ENCODE results near the gene LRMDA. TPM values are rescaled to one million over a fixed set of nuclear protein-coding genes. Genes with fewer than 3 reads are reported as not detected.

The LRMDA gene
- polyA plus RNA-seq, 2 of the 4 experiments (the other 2 are of a cell fraction): 4.6 to 5.2 TPM

DNA sequence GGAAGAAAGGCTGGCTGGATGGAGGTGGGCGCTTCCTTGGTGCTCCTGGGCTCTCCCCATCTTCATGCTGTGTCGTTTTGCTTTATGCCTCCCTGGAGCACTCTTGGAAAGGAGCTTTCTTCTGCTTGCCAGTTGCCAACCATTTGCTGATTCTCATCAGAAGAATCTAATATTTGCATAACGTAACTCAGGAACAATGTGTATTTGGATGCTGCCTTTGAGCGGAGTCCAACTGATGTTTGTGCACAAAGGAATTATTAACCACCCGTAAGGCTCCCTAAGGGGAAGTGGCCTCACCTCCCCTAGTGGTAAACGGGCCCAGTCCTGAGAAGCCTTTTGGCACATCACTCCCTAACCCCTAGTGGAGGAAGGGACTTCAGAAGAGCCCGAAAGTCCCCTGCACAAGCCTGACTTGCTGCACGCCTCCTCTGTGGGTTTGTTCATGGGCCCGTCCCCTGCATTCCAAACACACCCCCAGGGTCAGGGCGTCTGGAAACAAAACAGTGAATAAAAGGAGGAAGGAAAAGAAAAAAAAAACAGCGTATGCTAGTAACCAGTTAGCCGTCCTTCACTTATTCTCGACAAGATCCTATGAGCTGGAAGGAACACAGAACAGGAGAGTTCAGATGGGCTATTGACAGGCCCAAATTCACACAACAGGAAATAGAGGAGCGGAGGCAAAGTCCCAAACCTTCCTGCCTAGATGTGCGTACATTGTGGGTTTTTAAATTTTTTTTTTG lies 602.2 kb downstream of the LRMDA start:
- Histone ChIP-seq H3K4me3 (0 out of 3 replicates have a peak overlapping the region, but pooled peaks have one; percentile 4), H3K27ac (peak overlapping the region; percentile 72 to 75), H3K4me1 (peaks cover 48% of the 10 kb centered on the region), H3K9me3 (0 out of 3 replicates have a peak, but pooled peaks cover 6% of the 10 kb centered on the region), H3K4me2 (peak overlapping the region; percentile 82)
- ATAC-seq (peak; percentile 89 to 95), FAIRE-seq (peak; percentile 99), DNase-seq (ENCODE audit: low read depth in 1 of 2, low spot score in 1 of 2) (peak; percentile 84 to 91)
- POLR2A ChIA-PET: interaction anchor here (1.0 to 1.7 kb wide), 2 partner anchors 269 to 632 kb away, joined by 4 to 7 read pairs; partner anchors contain the start of gene ZNF503
- WGBS (ENCODE audit: missing lambda C conversion rate): 5% methylated on average over 15 of the region's 15 CpGs
- CTCF ChIA-PET: interaction anchor here (0.9 to 8.3 kb wide), 7 partner anchors 7 to 634 kb away, joined by 3 to 83 read pairs (median 3); partner anchors contain the start of gene ZNF503
- TF ChIP-seq EP300 (IDR thresholded peaks at IDR 0.05) (peak; percentile 25 to 59; a peak in 2 of 5 replicates), SREBF2 (IDR thresholded peaks at IDR 0.05) (no peak), JUN (IDR thresholded peaks at IDR 0.05) (peak in 1 of 2 experiments; percentile 45; a peak in 2 of 5 replicates), MAZ (IDR thresholded peaks at IDR 0.05; ENCODE audit: borderline replicate concordance, low read depth, low read length) (no peak), EHF (CRISPR knock-in tag; IDR thresholded peaks at IDR 0.05) (no peak), TP53 (CRISPR knock-in tag; IDR thresholded peaks at IDR 0.05) (no peak), CBX8 (IDR thresholded peaks at IDR 0.05) (no peak), CEBPB (IDR thresholded peaks at IDR 0.05) (no peak; a peak in 1 of 4 replicates), CHD2 (IDR thresholded peaks at IDR 0.05; ENCODE audit: low read length, partially characterized antibody) (no peak), POLR2A (IDR thresholded peaks at IDR 0.05; ENCODE audit: low read length) (no peak), MYC (IDR thresholded peaks at IDR 0.05; ENCODE audit: borderline replicate concordance, low read length) (no peak), ZSCAN20 (CRISPR knock-in tag; IDR thresholded peaks at IDR 0.05) (no peak), GATA3 (IDR thresholded peaks at IDR 0.05; ENCODE audit: borderline replicate concordance) (peak; percentile 72), POLR2AphosphoS2 (conservative IDR thresholded peaks at IDR 0.05; ENCODE audit: low read length) (no peak), KDM5A (IDR thresholded peaks at IDR 0.05) (no peak), CBX2 (IDR thresholded peaks at IDR 0.05; ENCODE audit: borderline replicate concordance, low read depth) (no peak), NR3C1 (IDR thresholded peaks at IDR 0.05) (no peak), HDAC2 (IDR thresholded peaks at IDR 0.05) (no peak), ESRRA (IDR thresholded peaks at IDR 0.05; ENCODE audit: borderline replicate concordance, low read length) (no peak), HEYL (CRISPR knock-in tag; IDR thresholded peaks at IDR 0.05) (no peak), SMC3 (IDR thresholded peaks at IDR 0.05) (peak; percentile 37; the same call in 2 of the 3 replicates), RFX5 (IDR thresholded peaks at IDR 0.05) (no peak), NFE2L2 (conservative IDR thresholded peaks at IDR 0.05; ENCODE audit: low read length) (no peak), PHF8 (IDR thresholded peaks at IDR 0.05; ENCODE audit: borderline replicate concordance, low read depth) (no peak), RAD21 (conservative IDR thresholded peaks at IDR 0.05 in 1 of 2, IDR thresholded peaks at IDR 0.05 in 1 of 2) (peak; percentile 21 to 58; a peak in 3 of 5 replicates), NPAS2 (CRISPR knock-in tag; IDR thresholded peaks at IDR 0.05; ENCODE audit: borderline replicate concordance) (no peak)
- TF ChIP-seq, protein P1, sequence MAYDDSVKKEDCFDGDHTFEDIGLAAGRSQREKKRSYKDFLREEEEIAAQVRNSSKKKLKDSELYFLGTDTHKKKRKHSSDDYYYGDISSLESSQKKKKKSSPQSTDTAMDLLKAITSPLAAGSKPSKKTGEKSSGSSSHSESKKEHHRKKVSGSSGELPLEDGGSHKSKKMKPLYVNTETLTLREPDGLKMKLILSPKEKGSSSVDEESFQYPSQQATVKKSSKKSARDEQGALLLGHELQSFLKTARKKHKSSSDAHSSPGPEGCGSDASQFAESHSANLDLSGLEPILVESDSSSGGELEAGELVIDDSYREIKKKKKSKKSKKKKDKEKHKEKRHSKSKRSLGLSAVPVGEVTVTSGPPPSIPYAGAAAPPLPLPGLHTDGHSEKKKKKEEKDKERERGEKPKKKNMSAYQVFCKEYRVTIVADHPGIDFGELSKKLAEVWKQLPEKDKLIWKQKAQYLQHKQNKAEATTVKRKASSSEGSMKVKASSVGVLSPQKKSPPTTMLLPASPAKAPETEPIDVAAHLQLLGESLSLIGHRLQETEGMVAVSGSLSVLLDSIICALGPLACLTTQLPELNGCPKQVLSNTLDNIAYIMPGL (CRISPR knock-in tag; IDR thresholded peaks at IDR 0.05; ENCODE audit: borderline replicate concordance): no peak
- TF ChIP-seq, protein P2, sequence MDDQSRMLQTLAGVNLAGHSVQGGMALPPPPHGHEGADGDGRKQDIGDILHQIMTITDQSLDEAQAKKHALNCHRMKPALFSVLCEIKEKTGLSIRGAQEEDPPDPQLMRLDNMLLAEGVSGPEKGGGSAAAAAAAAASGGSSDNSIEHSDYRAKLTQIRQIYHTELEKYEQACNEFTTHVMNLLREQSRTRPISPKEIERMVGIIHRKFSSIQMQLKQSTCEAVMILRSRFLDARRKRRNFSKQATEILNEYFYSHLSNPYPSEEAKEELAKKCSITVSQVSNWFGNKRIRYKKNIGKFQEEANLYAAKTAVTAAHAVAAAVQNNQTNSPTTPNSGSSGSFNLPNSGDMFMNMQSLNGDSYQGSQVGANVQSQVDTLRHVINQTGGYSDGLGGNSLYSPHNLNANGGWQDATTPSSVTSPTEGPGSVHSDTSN (IDR thresholded peaks at IDR 0.05): no peak
- TF ChIP-seq, protein P3, sequence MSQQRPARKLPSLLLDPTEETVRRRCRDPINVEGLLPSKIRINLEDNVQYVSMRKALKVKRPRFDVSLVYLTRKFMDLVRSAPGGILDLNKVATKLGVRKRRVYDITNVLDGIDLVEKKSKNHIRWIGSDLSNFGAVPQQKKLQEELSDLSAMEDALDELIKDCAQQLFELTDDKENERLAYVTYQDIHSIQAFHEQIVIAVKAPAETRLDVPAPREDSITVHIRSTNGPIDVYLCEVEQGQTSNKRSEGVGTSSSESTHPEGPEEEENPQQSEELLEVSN (IDR thresholded peaks at IDR 0.05; ENCODE audit: borderline replicate concordance, low read depth): no peak
- TF ChIP-seq, protein P4, sequence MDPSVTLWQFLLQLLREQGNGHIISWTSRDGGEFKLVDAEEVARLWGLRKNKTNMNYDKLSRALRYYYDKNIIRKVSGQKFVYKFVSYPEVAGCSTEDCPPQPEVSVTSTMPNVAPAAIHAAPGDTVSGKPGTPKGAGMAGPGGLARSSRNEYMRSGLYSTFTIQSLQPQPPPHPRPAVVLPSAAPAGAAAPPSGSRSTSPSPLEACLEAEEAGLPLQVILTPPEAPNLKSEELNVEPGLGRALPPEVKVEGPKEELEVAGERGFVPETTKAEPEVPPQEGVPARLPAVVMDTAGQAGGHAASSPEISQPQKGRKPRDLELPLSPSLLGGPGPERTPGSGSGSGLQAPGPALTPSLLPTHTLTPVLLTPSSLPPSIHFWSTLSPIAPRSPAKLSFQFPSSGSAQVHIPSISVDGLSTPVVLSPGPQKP (IDR thresholded peaks at IDR 0.05; ENCODE audit: low read depth, low read length): no peak
- TF ChIP-seq, protein P5, sequence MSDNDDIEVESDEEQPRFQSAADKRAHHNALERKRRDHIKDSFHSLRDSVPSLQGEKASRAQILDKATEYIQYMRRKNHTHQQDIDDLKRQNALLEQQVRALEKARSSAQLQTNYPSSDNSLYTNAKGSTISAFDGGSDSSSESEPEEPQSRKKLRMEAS (IDR thresholded peaks at IDR 0.05): 0 out of 2 replicates have a peak, but pooled peaks have one; percentile 21
- TF ChIP-seq, protein P6, sequence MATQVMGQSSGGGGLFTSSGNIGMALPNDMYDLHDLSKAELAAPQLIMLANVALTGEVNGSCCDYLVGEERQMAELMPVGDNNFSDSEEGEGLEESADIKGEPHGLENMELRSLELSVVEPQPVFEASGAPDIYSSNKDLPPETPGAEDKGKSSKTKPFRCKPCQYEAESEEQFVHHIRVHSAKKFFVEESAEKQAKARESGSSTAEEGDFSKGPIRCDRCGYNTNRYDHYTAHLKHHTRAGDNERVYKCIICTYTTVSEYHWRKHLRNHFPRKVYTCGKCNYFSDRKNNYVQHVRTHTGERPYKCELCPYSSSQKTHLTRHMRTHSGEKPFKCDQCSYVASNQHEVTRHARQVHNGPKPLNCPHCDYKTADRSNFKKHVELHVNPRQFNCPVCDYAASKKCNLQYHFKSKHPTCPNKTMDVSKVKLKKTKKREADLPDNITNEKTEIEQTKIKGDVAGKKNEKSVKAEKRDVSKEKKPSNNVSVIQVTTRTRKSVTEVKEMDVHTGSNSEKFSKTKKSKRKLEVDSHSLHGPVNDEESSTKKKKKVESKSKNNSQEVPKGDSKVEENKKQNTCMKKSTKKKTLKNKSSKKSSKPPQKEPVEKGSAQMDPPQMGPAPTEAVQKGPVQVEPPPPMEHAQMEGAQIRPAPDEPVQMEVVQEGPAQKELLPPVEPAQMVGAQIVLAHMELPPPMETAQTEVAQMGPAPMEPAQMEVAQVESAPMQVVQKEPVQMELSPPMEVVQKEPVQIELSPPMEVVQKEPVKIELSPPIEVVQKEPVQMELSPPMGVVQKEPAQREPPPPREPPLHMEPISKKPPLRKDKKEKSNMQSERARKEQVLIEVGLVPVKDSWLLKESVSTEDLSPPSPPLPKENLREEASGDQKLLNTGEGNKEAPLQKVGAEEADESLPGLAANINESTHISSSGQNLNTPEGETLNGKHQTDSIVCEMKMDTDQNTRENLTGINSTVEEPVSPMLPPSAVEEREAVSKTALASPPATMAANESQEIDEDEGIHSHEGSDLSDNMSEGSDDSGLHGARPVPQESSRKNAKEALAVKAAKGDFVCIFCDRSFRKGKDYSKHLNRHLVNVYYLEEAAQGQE (IDR thresholded peaks at IDR 0.05): no peak

Measured in A549 (cell line).